Endothelial cell of umbilical vein (primary cell): Measurements from ENCODE around the gene CEP19. TPM values are rescaled to one million over a fixed set of nuclear protein-coding genes. Genes with fewer than 3 reads are reported as not detected.

Experiments used
- BruUV-seq: library from RNA; stranded (reverse); fragments of 400-500 nt; replicated peaks from 2 replicates; lab custom pipeline; 2021; lab: Mats Ljungman, UMichigan
- CTCF ChIA-PET: fragments of 300-600, 350-600 bp; sonication (Branson Sonifier 250); formaldehyde crosslinking; loops from one replicate; lab custom pipeline; 2021; ENCODE audit warnings: antibody characterized with exemption, inconsistent platforms; lab: Charles Lee
- POLR2A ChIA-PET: fragments of 300-600, 350-600 bp; sonication (Branson Sonifier 250); formaldehyde crosslinking; loops from one replicate; lab custom pipeline; 2021; ENCODE audit warnings: antibody characterized with exemption, inconsistent platforms; lab: Charles Lee
- DNase-seq: peaks from one replicate; pipeline ENCODE4 v3.0.0-alpha.2; 2011; ENCODE audit warnings: low read depth, low spot score
- FAIRE-seq: peaks from 2 replicates; lab custom pipeline; 2011; peaks lifted over from hg19 to GRCh38; lab: Jason Lieb, UNC
- H2AFZ ChIP-seq: 2 replicates; pipeline ENCODE4 v1.6.0; 2012; ENCODE audit warnings: low read depth, low read length, control low read depth, inconsistent platforms
- H3K27ac ChIP-seq: 2 replicates; pipeline ENCODE4 v1.5.1; 2011; ENCODE audit warnings: low read depth, mild to moderate bottlenecking, control low read depth, low read length, moderate library complexity; ENCODE audit not compliant: insufficient read depth
- H3K27me3 ChIP-seq, 2 experiments: 2 replicates each; pipeline versions ENCODE4 v1.6.0 to v1.6.1; 2011; ENCODE audit warnings: low read length in 2 of 2, mixed read lengths in 1 of 2; ENCODE audit not compliant: control insufficient read depth in 2 of 2, insufficient read depth in 2 of 2
- H3K36me3 ChIP-seq, 2 experiments: 2 replicates in 1 of 2; 3 replicates in 1 of 2; pipeline ENCODE4 v1.5.1; 2011; ENCODE audit warnings: low read length in 2 of 2, mild to moderate bottlenecking in 1 of 2, moderate library complexity in 1 of 2; ENCODE audit not compliant: control insufficient read depth in 2 of 2, insufficient read depth in 2 of 2; ENCODE audit errors: extremely low read depth in 1 of 2
- H3K4me1 ChIP-seq: 3 replicates; pipeline ENCODE4 v1.5.1; 2011; ENCODE audit warnings: mild to moderate bottlenecking, low read length; ENCODE audit not compliant: control insufficient read depth, insufficient read depth; ENCODE audit errors: extremely low read depth
- H3K4me2 ChIP-seq: 2 replicates; pipeline ENCODE4 v1.6.1; 2011; ENCODE audit warnings: low read length, control low read depth, mixed read lengths; ENCODE audit not compliant: insufficient read depth
- H3K4me3 ChIP-seq, 3 experiments: fragments of 200-600 bp in 1 of 3; sonication (generic), shearing (Covaris generic) in 1 of 3; replicated peaks in 1 of 3; 2 replicates each; pipeline ENCODE4 v1.5.1; 2011 to 2016; ENCODE audit warnings: control low read depth in 3 of 3, low read length in 3 of 3, mild to moderate bottlenecking in 2 of 3, inconsistent platforms in 1 of 3, low read depth in 1 of 3, moderate library complexity in 1 of 3; ENCODE audit not compliant: insufficient read depth in 1 of 3
- H3K79me2 ChIP-seq: 2 replicates; pipeline ENCODE4 v1.6.0; 2012; ENCODE audit warnings: low read length, inconsistent platforms; ENCODE audit not compliant: control insufficient read depth, insufficient read depth
- H3K9ac ChIP-seq: replicated peaks from 2 replicates; pipeline ENCODE3; 2011; ENCODE audit warnings: low read length, control low read depth; ENCODE audit not compliant: insufficient read depth; ENCODE audit errors: extremely low read depth
- H3K9me1 ChIP-seq: replicated peaks from 3 replicates; pipeline ENCODE4 v1.6.0; 2011; ENCODE audit warnings: mild to moderate bottlenecking, low read length; ENCODE audit not compliant: control insufficient read depth, insufficient read depth; ENCODE audit errors: extremely low read depth
- H3K9me3 ChIP-seq: replicated peaks from 2 replicates; pipeline ENCODE4 v1.5.1; 2012; ENCODE audit warnings: low read length, inconsistent platforms; ENCODE audit not compliant: control insufficient read depth, insufficient read depth
- H4K20me1 ChIP-seq: replicated peaks from 2 replicates; pipeline ENCODE3; 2011; ENCODE audit warnings: mild to moderate bottlenecking, low read length; ENCODE audit not compliant: control insufficient read depth, insufficient read depth; ENCODE audit errors: extremely low read depth
- EZH2 ChIP-seq: IDR thresholded peaks from 2 replicates; pipeline ENCODE4 v1.6.1; 2012; ENCODE audit warnings: borderline replicate concordance, low read depth, mild to moderate bottlenecking, moderate library complexity, low read length, inconsistent platforms; ENCODE audit not compliant: severe bottlenecking
- FOS ChIP-seq: IDR thresholded peaks from 2 replicates; pipeline ENCODE4 v1.6.1; 2011; ENCODE audit warnings: mild to moderate bottlenecking, low read length, moderate library complexity, borderline replicate concordance; ENCODE audit not compliant: insufficient read depth
- GATA2 ChIP-seq: IDR thresholded peaks from 2 replicates; pipeline ENCODE4 v1.7.0; 2011; ENCODE audit warnings: low read depth, mild to moderate bottlenecking, moderate library complexity, mixed read lengths, low read length; ENCODE audit not compliant: insufficient read length, insufficient read depth
- JUN ChIP-seq: IDR thresholded peaks from 2 replicates; pipeline ENCODE4 v1.6.1; 2011; ENCODE audit warnings: borderline replicate concordance, low read depth; ENCODE audit not compliant: insufficient read length, insufficient read depth
- MYC ChIP-seq: IDR thresholded peaks from one replicate; pipeline ENCODE4 v1.6.1; 2011; ENCODE audit warnings: mild to moderate bottlenecking, low read depth, low read length
- POLR2A ChIP-seq: IDR thresholded peaks from 2 replicates; pipeline ENCODE4 v1.6.1; 2012; ENCODE audit warnings: low read depth, mild to moderate bottlenecking, control low read depth, low read length
- POLR2AphosphoS5 ChIP-seq: IDR thresholded peaks from 2 replicates; pipeline ENCODE4 v1.6.1; 2012; ENCODE audit warnings: low read depth, mild to moderate bottlenecking, control low read depth, low read length, moderate library complexity; ENCODE audit not compliant: insufficient read depth
- dilution Hi-C: fragments of 300-500 bp; cut with MboI; formaldehyde crosslinking; loops from one replicate; pipeline ENCODE4 v1.15.0; 2019; ENCODE audit warnings: low sequenced_read_pairs; ENCODE audit not compliant: extremely low pct_ligation_motif_present
- intact Hi-C: fragments of 100-400 bp; cut with micrococcal nuclease; formaldehyde crosslinking; loops from one replicate; pipeline ENCODE4 v1.10.0; 2022
- polyA plus RNA-seq, 4 experiments: library from polyadenylated mRNA; depleted of rRNA in 3 of 4; stranded (reverse) in 3 of 4; unstranded in 1 of 4; fragments of >200 nt; gene quantifications; 2 replicates each; pipeline versions ENCODE4 v1.2.1 to v1.2.3, GENCODE V29; 2011 to 2012; ENCODE audit warnings: missing spikeins in 1 of 4
- total RNA-seq: library from RNA; stranded (reverse); gene quantifications from 2 replicates; pipeline ENCODE4 v1.2.3, GENCODE V29; 2021
- TF ChIP-seq, protein P1 (sequence below), 2 donors: IDR thresholded peaks; 1 replicate in 1 of 2; 2 replicates in 1 of 2; pipeline ENCODE4 v1.5.1; 2011; ENCODE audit warnings: low read length in 2 of 2, mild to moderate bottlenecking in 2 of 2, moderate library complexity in 2 of 2, control low read depth in 1 of 2, inconsistent platforms in 1 of 2, low read depth in 1 of 2; ENCODE audit not compliant: insufficient read depth in 1 of 2; ENCODE audit errors: extremely low read depth in 1 of 2
- TF ChIP-seq, protein P2 (sequence below): IDR thresholded peaks from 2 replicates; pipeline ENCODE4 v1.6.1; 2011; ENCODE audit not compliant: insufficient read depth, insufficient read length

CEP19 gene
- total and polyA plus RNA-seq, 2 donors (not counting 3 experiments of a cell fraction or from before 2014, with no cell fraction given): 0.87 to 1.6 TPM

DNA sequence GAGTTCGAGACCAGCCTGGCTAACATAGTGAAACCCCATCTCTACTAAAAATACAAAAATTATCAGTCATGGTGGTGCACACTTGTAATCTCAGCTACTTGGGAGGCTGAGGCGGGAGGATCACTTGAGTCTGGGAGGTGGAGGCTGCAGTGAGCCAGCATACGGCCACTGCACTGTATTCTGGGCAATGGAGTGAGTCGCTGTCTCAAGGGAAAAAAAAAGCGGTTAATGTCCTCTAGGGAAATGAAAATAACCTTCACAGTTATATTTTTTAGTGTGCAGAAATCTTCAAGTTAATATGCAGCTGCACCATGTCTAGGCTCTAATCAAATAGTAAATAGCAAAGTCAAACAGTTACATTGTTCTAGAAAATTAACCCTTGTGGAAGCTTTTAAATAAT is 14.8 kb downstream of the CEP19 start:
- no peaks in the 10 kb centered on the region for H3K79me2 ChIP-seq
- no peaks in the 10 kb centered on the region for H3K27me3 ChIP-seq
- dilution Hi-C loops: no loop called here
- H3K9me3 ChIP-seq: no peaks in the 10 kb centered on the region
- no peaks in the 10 kb centered on the region for H3K9me1 ChIP-seq
- TF ChIP-seq, protein P1, sequence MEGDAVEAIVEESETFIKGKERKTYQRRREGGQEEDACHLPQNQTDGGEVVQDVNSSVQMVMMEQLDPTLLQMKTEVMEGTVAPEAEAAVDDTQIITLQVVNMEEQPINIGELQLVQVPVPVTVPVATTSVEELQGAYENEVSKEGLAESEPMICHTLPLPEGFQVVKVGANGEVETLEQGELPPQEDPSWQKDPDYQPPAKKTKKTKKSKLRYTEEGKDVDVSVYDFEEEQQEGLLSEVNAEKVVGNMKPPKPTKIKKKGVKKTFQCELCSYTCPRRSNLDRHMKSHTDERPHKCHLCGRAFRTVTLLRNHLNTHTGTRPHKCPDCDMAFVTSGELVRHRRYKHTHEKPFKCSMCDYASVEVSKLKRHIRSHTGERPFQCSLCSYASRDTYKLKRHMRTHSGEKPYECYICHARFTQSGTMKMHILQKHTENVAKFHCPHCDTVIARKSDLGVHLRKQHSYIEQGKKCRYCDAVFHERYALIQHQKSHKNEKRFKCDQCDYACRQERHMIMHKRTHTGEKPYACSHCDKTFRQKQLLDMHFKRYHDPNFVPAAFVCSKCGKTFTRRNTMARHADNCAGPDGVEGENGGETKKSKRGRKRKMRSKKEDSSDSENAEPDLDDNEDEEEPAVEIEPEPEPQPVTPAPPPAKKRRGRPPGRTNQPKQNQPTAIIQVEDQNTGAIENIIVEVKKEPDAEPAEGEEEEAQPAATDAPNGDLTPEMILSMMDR (IDR thresholded peaks at IDR 0.05; ENCODE audit: extremely low read depth in 1 of 2, insufficient read depth in 1 of 2, low read depth in 1 of 2, low read length in 2 of 2): no peak
- TF ChIP-seq, protein P2, sequence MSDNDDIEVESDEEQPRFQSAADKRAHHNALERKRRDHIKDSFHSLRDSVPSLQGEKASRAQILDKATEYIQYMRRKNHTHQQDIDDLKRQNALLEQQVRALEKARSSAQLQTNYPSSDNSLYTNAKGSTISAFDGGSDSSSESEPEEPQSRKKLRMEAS: no peak
- TF ChIP-seq POLR2AphosphoS5 (no peak), POLR2A (no peak), JUN (no peak), MYC (no peak), GATA2 (no peak), EZH2 (no peak), FOS (no peak)
- H3K4me1 ChIP-seq: no peaks in the 10 kb centered on the region
- BruUV-seq: no TSS peak
- H2AFZ ChIP-seq: no peak overlapping the region
- H3K4me3 ChIP-seq: no peak overlapping the region
- FAIRE-seq: no peak
- H3K9ac ChIP-seq: no peak overlapping the region
- H3K36me3 ChIP-seq: no peaks in the 10 kb centered on the region
- DNase-seq: no peak
- H4K20me1 ChIP-seq: no peaks in the 10 kb centered on the region
- no peak overlapping the region for H3K27ac ChIP-seq
- ChIA-PET POLR2A (no interaction called here), CTCF (interaction anchor here (0.9 to 1.8 kb wide), 3 partner anchors 9 to 174 kb away, joined by 3 to 8 read pairs (median 3); no protein-coding TSS in a partner anchor)
- intact Hi-C loops: no loop called here
- H3K4me2 ChIP-seq: no peak overlapping the region
